NCI-H128 (cell line): ENCODE results near the gene ANKRD66.
"Not testable (repeated sequence)": the region's sequence is repeated elsewhere in the genome, so short reads cannot be mapped to it uniquely, and the experiment has no call there.

Experiments
- DNase-seq: peaks from one replicate; lab custom pipeline; 2025; ENCODE audit not compliant: unreplicated experiment; lab: John Stamatoyannopoulos, UW

The ANKRD66 gene

DNA sequence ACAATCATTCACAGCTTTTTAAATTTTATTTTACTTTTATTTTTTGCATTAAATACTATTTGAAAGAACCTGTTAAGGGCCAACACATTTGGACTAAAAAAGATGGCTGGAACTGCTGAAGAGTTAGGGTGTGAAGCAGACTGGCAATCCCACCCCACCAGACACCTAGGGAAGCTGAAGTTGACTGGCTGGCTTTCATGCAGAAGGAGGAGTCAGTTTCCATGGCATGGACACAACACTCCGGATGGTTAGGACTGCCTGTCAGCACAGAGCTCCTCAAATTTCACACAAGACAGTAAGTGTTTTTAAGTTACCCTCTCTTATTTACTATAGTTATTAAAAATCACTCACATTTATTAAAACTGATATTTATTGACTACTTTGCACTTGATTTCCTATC lies at the start of gene ANKRD66:
Gene ANKRD66 (plus strand): TSS at position 238 of the 400 bp plus-strand sequence. CDS start 5,016 bp downstream, outside the sequence.
- no peak for DNase-seq

- DNase-seq, result no peak
These were observed 46.8 kb upstream of the ANKRD66 start for GRCh38 chr6:46699970-46700369.

GRCh38 chr6:46704562-46704961 lies 42.2 kb upstream of the ANKRD66 start:
- DNase-seq, result no peak

GRCh38 chr6:46706464-46706863 lies 40.3 kb upstream of the ANKRD66 start:
- no peak for DNase-seq

DNA sequence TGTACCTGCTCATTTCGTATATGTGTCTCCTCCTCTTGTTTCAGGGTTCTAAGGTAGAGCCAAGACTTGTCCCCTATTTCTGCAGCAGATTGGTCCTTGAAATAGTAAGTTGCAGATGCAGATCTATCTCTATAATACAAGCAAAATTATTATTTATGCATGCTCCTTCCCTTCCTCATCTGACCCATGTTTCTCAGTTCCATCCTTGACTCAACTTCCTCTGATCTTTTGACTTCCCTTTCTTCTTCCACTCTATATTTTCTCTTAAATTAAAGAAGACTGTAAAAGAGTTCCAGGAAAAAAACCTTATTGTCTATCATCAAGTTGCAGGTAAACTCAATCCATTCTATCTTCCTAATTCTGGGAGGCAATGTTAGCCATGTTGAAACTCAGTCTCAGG lies 35.2 kb upstream of the ANKRD66 start:
- no peak for DNase-seq

- DNase-seq, result no peak
These were observed 31.6 kb upstream of the ANKRD66 start for GRCh38 chr6:46715141-46715540.

DNA sequence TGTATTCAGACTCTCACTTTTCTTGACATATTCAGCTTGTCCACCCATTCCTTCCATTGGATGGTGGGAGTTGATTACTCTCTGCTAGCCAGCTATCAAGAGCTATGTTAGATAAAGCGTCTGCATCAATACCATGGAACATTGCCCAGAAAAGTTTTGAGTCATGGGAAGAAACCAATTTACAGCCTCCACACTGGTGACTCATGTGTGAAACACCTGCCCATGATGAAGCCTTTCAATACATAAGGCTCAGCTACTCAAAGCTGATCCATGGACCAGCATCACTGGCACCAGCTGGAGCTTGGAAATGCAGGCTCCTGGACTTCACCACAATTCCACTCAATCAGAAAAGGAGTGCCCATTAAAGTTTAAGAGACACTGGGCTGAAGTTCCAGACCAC lies 27.6 kb upstream of the ANKRD66 start:
- no peak for DNase-seq

DNA sequence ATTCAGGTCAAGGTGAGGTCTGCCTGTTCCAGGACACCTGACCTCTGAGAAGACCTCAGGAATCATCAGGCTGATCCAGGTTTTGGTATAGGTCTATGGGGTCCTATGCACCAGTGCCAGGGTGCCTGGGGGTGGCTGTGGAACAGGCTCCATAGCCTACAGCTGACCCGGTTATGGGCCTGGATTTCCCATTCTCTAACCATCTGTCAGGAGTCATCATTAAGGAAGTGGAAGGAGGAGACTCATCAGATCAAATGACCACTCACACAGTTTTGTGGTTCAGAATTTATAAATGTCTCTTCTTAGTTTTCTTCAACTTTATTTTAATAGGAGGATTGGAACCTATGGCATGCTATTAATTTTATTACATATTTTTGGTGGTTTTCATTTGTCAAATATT lies 26.3 kb upstream of the ANKRD66 start:
- no peak for DNase-seq

DNA sequence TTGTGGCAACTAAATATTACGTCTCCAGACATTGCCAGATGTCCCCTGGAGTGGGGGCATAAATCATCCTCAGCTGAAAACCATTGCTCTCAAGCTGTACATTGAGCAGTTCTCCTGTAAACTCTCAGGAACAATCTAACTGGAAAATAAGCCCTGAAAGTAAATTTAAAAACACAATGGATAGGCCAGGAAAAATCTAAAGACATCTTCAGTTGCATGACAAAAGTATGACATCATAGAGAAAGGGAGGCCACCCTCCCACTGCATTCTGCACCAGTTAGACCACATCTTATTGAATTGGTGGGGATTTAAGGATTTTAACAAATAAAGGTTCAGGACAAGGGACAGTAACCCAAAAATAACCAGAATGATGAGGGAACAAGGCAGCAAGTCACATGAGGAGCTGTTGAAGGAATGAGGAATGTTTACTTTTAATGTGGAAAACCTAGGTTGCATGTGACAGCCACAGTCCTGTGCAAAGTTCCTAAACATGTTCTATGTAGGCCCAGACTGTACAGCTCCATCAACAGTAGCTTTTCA lies 16.9 kb upstream of the ANKRD66 start:
- no peak for DNase-seq

DNA sequence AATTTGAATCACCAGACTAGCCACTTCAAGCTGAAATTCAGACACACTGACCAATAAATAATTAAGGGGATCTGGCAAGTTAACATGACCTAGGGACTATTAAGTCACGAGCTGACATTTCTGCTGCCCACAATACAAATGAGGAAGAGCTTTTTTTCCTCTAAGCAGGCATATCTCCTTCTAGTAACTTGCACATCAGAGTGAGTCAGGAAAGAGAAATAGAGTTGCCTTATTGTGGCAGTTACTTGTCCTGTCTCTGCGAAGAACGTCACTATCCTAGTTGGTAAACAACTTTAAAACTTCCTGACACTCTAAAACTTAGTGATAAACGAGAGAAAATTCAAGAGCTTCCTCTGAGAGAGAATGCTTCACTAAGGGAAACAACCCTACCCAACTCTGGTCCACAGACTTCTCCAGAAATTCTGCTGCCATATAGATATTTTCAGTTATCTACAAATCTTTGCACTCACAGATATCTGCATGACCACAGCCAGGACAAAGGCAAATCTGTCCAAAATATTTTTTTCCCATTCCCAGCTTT lies 15.7 kb upstream of the ANKRD66 start:
- no peak for DNase-seq

DNA sequence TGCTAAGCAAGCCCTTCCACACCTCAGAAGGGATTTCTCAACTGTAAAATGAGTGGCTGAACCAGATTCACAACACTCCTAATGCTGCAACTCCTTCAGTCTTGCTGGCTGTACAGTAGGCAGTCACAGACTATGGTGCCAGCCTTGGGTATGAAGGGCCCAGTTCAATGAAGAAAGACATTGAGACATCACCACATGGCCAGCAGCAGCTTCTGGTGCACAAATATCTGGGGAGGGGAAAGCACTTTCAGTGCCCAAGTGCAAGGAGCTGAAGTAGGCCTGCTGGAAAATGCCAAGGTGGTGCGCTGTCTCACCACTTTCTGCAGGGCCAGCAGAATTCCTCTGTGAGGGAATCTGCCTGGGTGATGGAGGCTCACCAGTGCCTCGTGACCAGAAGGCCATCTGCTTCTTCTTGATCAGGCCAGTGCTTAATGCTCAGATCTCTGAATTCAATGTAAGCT lies 13.4 kb upstream of the ANKRD66 start:
- DNase-seq, result no peak

DNA sequence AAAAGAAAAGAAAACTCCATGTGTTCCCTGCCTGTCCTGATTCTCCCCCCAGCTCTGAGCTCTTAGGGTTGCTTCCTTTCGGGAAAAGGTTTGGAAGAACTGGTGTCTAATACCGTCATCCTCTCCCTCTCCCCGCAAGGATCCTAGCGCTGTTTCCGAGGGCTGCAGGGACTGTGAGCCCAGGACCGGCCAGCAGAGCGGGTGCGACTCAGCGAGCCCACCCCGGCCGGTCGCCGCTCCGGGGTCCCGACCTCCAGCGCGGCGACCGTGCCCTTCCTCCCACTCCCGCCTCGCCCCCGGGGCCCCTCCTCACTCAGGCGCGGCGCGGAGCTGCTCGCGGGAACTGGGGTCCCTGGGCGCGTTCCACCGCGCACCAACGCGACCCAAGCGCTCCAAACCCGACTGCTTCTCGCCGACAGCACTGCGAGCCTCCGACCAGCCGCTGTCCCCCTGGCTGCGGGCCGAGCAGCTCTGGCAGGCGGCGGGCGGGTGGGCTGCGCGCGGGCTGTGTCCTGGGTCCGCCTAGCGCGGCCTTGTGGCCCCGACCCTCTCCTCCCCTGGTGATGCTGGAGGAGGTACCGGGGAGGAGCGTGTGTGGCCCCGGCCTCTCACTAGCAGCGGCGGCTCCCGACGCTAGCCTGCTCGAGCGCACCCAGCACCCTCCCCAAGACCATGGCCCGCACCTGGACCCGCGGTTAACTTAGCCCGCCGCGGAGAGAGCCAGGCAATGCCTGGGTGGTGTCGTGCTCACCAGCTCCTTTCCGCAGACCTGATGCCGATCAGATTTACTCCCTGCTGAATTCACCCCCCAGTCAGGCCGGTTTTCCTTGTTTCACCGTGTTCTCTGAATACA lies 11.6 kb upstream of the ANKRD66 start, which contains the start of gene PLA2G7:
Gene PLA2G7 (minus strand): TSS at position 509 of the 853 bp plus-strand sequence. CDS start 12,484 bp downstream, outside the sequence.
- no peak for DNase-seq

DNA sequence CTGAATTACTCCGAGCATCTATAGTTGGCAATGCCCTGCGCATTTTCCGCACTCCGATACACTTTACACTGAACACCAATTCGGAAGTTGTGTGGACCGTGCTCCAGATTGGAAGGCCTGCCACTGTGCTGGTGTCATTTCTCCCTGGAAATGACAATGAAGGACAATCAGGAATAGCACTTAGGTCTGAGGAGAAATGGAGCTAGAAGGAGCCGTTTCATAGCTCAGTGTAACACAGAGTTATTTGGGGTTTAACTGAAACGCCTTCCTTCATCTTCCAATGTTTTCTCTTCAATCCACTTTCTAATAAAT lies 11.1 kb upstream of the ANKRD66 start:
- no peak for DNase-seq

GRCh38 chr6:46736906-46737305 lies 9.8 kb upstream of the ANKRD66 start:
- no peak for DNase-seq

DNA sequence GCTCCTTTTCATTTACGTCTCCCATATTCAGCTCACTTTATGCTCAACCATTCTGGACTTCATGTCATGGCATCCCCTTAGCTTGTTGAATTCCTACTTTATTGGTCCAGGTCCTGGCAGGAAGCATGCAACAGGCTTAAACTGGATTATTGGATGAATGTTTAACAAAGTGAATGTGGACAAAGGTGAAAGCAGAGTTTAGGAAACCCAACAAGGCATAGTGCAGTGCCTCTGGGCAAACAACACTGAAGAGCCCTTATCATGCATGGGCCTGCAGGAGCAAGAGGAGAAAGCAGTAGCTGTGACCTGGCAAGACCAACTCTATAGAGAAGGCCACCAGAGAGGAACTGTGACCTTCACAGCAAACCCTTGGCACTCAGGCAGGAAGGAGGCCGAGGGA lies 5.3 kb upstream of the ANKRD66 start:
- no peak for DNase-seq

DNA sequence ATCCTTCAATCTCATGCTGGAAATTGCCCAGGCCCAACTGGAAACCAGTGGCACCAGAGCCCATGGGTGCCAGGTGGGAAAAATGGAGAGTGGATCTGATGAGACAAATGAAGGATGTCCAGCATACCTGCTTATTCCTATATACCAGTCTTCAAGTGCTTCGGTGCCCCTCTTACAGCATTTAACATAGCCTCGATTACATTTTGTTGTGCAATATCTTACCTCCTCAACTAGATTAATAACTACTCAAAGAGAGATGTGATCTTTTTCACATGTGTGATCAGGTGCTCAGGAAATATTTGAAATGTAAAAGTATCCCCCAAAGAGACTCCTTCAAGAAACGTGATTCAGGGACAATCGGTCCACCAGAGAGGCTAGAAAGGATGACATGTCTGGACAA lies 4.8 kb upstream of the ANKRD66 start:
- no peak for DNase-seq

GRCh38 chr6:46743425-46744158 lies 3.1 kb upstream of the ANKRD66 start:
- no peak for DNase-seq

- not testable (repeated sequence) for DNase-seq
These were observed 2.5 kb upstream of the ANKRD66 start for GRCh38 chr6:46744159-46744725.

DNA sequence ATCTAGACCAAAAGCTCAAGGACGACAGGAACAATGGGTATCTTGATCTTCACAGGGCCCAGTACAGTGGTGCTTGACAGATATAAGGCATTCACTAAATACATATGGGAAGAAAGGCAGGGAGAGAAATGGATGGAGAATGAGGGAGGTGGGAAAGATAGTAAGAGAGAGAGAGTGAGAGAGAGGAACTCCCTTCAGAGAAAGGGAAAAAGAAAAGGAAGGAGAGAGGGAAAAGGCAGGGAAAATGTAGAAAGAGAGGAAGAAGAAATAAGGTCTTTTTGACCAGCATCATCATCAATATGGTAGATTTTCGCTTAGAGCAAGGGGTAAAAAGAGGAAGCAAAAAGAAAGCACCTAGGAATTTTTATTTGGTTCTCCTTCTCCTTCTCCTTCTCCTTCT lies 760 bp upstream of the ANKRD66 start:
- DNase-seq, result no peak

DNA sequence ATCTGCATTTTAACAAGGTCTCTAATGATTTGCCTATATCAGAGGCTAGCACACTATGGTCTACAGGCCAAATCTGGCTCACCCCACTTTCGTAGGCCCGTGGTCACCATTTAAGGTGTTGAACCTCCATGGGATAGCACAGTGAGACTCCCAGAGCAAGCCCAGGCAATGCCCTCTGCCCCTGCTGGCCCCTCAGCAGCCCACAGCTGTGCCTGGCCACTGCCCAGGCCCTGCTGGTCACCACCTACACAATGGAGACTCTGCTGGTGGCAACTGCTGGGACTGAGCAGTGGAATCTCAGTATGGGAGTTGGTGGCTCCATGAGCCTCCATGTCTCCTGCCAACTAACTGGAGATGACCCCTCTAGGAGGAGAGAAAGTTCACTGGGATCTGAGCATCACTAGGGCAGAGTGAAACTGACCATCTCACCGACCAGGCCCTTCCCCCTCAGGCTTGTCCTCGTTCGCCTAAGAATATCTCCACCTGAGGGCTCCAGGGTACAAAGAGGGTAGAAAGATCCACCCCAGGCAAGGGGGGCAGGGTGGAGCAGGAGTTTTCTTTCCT lies 2.3 kb downstream of the ANKRD66 start:
- DNase-seq, result no peak

- no peak for DNase-seq
These were observed 3.0 kb downstream of the ANKRD66 start for GRCh38 chr6:46749731-46750130.
